Activated T-cell treated with anti-CD3 and anti-CD28 coated beads for 4 hours (primary cell): ENCODE data around the gene TNNT2.

Experiments used
- DNase-seq: peaks from one replicate; pipeline ENCODE4 v3.0.0-alpha.2; 2020

TNNT2 gene

DNA sequence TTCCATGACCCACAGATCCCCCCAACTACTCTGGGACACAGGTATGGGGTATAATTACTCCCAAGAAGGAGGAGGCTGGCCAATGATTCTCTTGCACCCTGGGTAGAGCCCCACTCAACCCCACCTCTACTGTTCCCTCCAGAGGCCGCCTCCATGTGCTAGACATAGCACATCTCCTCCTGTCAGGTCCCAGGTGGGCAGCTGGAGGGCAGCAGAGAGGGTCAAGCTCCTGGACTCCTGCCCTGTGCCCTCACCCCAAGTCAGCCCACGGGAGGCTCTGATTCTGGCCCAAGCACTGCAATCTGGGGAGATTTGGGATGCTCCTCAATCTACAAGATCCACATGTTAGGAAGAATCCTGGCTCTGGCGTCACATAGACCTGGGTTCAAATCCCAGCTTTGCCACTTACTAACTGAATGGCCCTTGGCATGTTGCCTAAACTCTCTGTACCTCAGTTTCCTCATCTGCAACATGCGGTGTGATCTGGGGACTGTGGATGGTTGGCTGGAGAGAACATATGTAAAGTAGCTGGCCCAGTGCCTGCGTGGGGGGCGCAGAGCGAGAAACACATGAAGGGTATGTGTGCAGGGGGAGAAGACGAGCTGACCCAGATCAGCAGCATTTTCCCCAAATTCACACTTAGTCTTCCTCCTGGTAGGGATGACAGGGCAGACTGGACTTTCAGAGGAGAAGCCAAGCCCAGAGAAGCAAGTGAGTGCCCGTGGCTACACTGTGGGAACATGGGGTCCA, 23.2 kb downstream of the TNNT2 start:
- no peak for DNase-seq

- no peak for DNase-seq
Observed at GRCh38 chr1:201353186-201353940, 24.1 kb downstream of the TNNT2 start.

DNA sequence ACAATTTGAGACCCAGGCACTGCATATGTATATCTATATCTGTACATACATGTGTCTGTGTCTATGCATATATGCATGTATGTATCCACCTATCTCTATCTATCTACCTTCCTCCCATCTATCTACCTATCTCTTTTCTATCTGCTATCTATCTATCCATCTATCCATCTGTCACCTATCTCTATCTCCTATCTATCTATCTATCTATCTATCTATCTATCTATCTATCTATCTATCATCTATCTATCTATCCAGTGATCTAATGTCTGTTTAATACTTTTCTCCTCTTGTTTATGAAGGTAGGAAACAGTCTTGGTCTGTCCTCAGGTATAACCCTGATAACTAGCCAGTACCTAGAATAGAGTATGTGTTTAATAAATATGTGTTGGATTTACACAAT, 25.9 kb downstream of the TNNT2 start:
- no peak for DNase-seq

- no peak for DNase-seq
Observed at GRCh38 chr1:201350884-201351283, 26.6 kb downstream of the TNNT2 start.

GRCh38 chr1:201350361-201350725, 27.1 kb downstream of the TNNT2 start:
- no peak for DNase-seq

DNA sequence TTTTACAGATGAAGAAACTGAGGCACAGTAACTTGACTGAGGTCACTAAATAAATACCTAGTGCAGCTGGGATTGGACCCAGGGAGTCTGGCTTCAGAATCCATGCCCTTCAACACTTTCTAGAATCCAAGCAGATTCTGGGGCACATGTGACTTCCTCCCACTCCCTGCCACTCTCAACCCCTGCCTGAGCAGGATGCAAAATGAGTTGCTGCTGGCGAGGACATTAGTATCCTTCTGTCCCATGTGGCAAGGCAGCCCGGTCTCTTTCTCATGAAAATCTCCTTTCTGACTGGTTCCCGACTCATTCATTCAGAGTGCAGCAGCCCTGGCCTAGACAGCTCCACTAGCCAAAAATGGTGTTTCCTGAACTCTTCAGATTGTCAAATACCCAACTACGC, 28.4 kb downstream of the TNNT2 start:
- no peak for DNase-seq

GRCh38 chr1:201348211-201348566, 29.3 kb downstream of the TNNT2 start:
- no peak for DNase-seq

- DNase-seq: no peak
Observed at GRCh38 chr1:201347498-201348210, 29.8 kb downstream of the TNNT2 start.

DNA sequence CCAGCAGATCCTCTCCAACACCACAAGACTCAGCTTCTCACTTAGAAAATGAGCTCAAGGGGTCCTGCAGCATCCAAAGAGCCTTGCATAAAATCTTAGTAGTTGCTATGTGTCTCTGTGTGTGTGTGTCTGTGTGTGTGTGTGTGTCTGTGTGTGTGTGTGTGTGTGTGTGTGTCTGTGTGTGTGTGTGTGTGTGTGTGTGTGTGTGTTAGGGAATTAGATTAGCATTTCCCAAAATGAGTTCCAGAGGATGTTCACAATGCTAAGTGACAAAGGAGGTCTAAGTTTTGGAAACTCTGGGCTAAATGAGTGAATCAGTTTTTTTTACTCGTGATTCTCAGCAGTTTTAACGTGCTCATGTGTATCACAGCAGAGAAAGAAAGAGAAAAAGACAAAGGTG, 30.5 kb downstream of the TNNT2 start:
- no peak for DNase-seq

DNA sequence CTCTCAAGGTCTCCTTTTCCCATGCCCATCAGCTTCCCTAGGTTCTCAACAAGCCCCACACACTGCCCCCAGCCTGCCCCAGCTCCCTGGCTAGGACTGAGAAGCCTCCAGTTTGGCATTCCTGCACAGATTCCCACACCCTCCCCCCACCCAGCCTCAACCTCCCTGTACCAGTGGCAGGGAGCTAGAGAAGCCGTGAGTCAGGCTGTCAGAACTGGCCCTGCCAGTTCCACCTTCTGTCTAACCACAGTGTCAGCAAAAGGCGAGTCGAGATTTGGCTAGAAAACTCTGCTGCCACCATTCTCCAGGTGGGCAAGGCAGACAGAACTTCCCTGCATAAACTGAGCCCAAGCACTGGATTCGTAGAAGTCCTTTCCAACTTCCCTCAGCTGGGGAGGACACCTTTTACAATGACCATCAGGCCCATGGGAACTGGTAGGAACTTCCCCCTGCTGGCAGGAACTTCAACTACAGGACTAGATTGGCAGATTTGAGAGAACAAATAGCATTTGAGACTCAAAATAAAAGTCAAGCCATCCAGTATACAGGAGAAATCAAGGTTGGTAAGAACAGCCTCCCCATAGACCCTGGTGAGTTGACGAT, 31.0 kb downstream of the TNNT2 start:
- DNase-seq: no peak

- no peak for DNase-seq
Observed at GRCh38 chr1:201345081-201345355, 32.5 kb downstream of the TNNT2 start.

GRCh38 chr1:201344206-201345080, 33.0 kb downstream of the TNNT2 start:
- no peak for DNase-seq

GRCh38 chr1:201341377-201341776, 36.1 kb downstream of the TNNT2 start:
- DNase-seq: no peak

DNA sequence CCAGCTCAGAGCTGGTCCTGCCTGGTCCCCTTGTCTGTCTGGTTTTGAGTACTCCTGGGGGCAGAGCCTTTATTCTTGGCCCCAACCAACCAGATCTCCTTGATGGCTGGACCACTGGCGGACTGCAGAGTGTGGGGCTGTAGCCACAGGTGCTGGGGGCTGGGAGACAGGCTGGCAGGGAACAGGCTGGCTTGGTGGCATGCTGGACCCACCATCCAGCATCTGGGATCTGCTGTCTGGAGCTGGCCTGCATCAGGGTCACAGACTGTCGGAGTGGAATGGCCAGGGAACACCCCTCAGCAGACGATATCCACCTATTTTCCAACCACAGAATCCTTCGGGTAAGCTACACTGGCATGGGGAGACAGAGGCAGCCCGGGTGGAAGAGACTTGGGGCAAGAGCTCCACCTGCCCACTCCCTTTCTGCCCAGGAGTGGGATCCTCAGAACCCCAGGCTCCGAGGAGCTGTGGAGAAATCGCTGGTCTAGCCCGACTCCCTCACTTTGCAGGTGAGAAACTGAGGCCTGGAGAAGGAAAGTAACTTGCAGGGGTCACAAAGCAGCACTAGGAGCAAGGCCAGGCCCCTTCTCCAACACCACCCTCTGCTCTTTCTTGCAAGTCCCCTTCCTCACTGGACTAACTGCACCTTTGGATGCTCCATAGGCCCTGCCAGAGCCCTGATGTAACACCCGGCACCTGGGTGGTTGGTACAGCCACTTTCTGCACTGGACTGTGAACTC, 40.6 kb downstream of the TNNT2 start:
- no peak for DNase-seq

GRCh38 chr1:201335901-201336300, 41.6 kb downstream of the TNNT2 start:
- no peak for DNase-seq

- no peak for DNase-seq
Observed at GRCh38 chr1:201335174-201335870, 42.2 kb downstream of the TNNT2 start.

GRCh38 chr1:201334325-201335173, 42.9 kb downstream of the TNNT2 start:
- DNase-seq: no peak

DNA sequence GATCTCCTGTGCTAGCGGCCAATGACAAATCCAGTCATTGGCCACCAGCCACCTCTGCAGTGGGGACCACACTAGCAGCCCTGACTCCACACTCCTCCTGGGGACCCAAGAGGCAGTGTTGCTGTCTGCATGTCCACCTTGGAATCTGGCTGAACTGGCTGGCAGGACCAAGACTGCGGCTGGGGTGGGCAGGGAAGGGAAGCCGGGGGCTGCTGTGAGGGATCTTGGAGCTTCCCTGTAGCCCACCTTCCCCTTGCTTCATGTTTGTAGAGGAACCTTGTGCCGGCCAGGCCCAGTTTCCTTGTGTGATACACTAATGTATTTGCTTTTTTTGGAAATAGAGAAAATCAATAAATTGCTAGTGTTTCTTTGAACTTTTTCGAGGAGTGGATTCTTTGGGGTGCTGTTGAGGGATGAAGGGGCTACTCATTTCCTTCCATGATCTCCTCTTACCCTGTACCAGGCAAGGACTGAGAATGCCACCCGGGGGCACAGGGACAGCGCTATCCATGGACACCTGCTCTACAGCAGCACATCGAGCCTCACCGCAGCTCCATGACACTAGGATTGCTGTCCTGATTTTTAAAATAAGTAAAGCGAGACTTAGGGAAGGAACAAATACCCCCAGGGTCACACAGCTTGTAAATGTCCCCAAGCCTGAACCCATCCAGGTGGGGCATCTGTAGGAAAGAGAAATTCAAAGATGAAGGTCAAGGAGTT, 44.7 kb downstream of the TNNT2 start:
- no peak for DNase-seq

DNA sequence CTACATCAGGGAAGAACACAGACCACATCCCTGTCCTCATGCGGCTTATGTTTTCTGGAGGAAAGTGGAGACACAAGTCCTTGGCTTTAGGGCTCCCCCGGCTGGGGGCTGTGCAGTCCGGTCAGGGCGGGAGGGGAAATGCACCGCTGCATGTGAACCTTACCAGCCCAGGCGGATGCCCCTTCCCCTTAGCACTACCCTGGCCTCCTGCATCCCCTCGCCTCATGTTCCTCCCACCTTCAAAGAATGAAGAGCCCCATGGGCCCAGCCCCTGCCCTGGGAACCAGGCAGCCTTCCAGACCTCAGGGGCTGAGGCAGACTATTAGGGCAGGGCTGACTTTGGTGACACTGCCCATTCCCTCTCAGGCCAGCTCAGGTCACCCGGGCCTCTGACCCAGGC, 45.5 kb downstream of the TNNT2 start:
- DNase-seq: no peak

GRCh38 chr1:201331166-201331565, 46.3 kb downstream of the TNNT2 start:
- DNase-seq: no peak
